GM23338 (cell line): ENCODE measurements around the gene MYOM3. TPM values are rescaled to one million over a fixed set of nuclear protein-coding genes. Genes with fewer than 3 reads are reported as not detected.
"Not testable (repeated sequence)": the region's sequence is repeated elsewhere in the genome, so short reads cannot be mapped to it uniquely, and the experiment has no call there.

Source experiments
- ATAC-seq: fragments of 200-7000 bp; cut with Tn5 transposase; 3 replicates; pipeline ENCODE4 v1.9.1; 2020
- DNase-seq: peaks from one replicate; pipeline ENCODE4 v3.0.0-alpha.2; 2015; ENCODE audit warnings: low spot score
- H2AFZ ChIP-seq: fragments of 200-600 bp; sonication (generic); 2 replicates; pipeline ENCODE4 v1.8.0; 2016; ENCODE audit warnings: antibody characterized with exemption, mild to moderate bottlenecking, moderate library complexity
- H3F3A ChIP-seq: fragments of 200-600 bp; sonication (generic); replicated peaks from 2 replicates; pipeline ENCODE4 v1.8.0; 2017; ENCODE audit warnings: antibody characterized with exemption, mixed run types, low read depth
- H3K27ac ChIP-seq: fragments of 200-600 bp; sonication (generic); 2 replicates; pipeline ENCODE4 v1.6.1; 2016; ENCODE audit warnings: low read depth
- H3K27me3 ChIP-seq: fragments of 200-600 bp; sonication (generic); 2 replicates; pipeline ENCODE4 v1.8.0; 2016; ENCODE audit warnings: mild to moderate bottlenecking, mixed run types, moderate library complexity; ENCODE audit not compliant: insufficient read depth
- H3K36me3 ChIP-seq: fragments of 200-600 bp; sonication (generic); 2 replicates; pipeline ENCODE4 v1.8.0; 2016; ENCODE audit warnings: mild to moderate bottlenecking; ENCODE audit not compliant: insufficient read depth
- H3K4me1 ChIP-seq: fragments of 200-600 bp; sonication (generic); 2 replicates; pipeline ENCODE4 v1.8.0; 2016; ENCODE audit warnings: mild to moderate bottlenecking, moderate library complexity; ENCODE audit not compliant: insufficient read depth
- H3K4me2 ChIP-seq: fragments of 200-600 bp; sonication (generic); 2 replicates; pipeline ENCODE4 v1.7.1; 2017; ENCODE audit warnings: mixed run types
- H3K4me3 ChIP-seq: fragments of 200-600 bp; sonication (generic); 2 replicates; pipeline ENCODE4 v1.6.1; 2016; ENCODE audit warnings: mixed run types
- H3K79me2 ChIP-seq: fragments of 200-600 bp; sonication (generic); replicated peaks from 2 replicates; pipeline ENCODE4 v1.8.0; 2017; ENCODE audit warnings: mild to moderate bottlenecking; ENCODE audit not compliant: insufficient read depth
- H3K9me2 ChIP-seq: fragments of 200-600 bp; sonication (generic); 2 replicates; pipeline ENCODE4 v1.8.0; 2017; ENCODE audit not compliant: insufficient read depth
- H4K20me1 ChIP-seq: fragments of 200-600 bp; sonication (generic); replicated peaks from 2 replicates; pipeline ENCODE4 v1.8.0; 2017; ENCODE audit warnings: mild to moderate bottlenecking; ENCODE audit not compliant: insufficient read depth
- H3K27ac Mint-ChIP-seq: 2 replicates; pipeline ENCODE4 v1.8.0; 2020; ENCODE audit warnings: inconsistent platforms, mild to moderate bottlenecking, moderate library complexity, mixed read lengths
- H3K27me3 Mint-ChIP-seq: 3 replicates; pipeline ENCODE4 v1.8.0; 2022; ENCODE audit warnings: low read depth, mild to moderate bottlenecking, moderate library complexity, mixed read lengths, inconsistent platforms; ENCODE audit not compliant: insufficient read depth, poor library complexity
- H3K36me3 Mint-ChIP-seq: 3 replicates; pipeline ENCODE4 v1.8.0; 2021; ENCODE audit warnings: low read depth, mild to moderate bottlenecking, inconsistent platforms, moderate library complexity, mixed read lengths
- H3K4me1 Mint-ChIP-seq: 3 replicates; pipeline ENCODE4 v1.8.0; 2020; ENCODE audit warnings: mild to moderate bottlenecking, inconsistent platforms, mixed read lengths
- H3K4me3 Mint-ChIP-seq: 3 replicates; pipeline ENCODE4 v1.8.0; 2021; ENCODE audit warnings: moderate library complexity, mild to moderate bottlenecking, inconsistent platforms, mixed read lengths
- H3K9me3 Mint-ChIP-seq: 3 replicates; pipeline ENCODE4 v1.8.0; 2020; ENCODE audit warnings: moderate library complexity, mild to moderate bottlenecking, inconsistent platforms, mixed read lengths
- CREB1 ChIP-seq: fragments of 250-450 bp; sonication (Bioruptor Pico); IDR thresholded peaks from 2 replicates; pipeline ENCODE4 v1.5.0; 2020; ENCODE audit warnings: low read depth, mild to moderate bottlenecking, moderate library complexity
- ETS1 ChIP-seq: IDR thresholded peaks from 2 replicates; pipeline ENCODE4 v1.6.1; 2016; ENCODE audit warnings: antibody characterized with exemption
- EZH2 ChIP-seq: fragments of 200-600 bp; sonication (generic); IDR thresholded peaks from one replicate; pipeline ENCODE4 v1.8.0; 2017; ENCODE audit warnings: antibody characterized with exemption, mild to moderate bottlenecking, low read depth; ENCODE audit not compliant: unreplicated experiment
- EZH2phosphoT487 ChIP-seq: fragments of 200-600 bp; sonication (generic); IDR thresholded peaks from one replicate; pipeline ENCODE4 v1.8.1; 2018; ENCODE audit warnings: antibody characterized with exemption; ENCODE audit not compliant: unreplicated experiment
- JUNB ChIP-seq: IDR thresholded peaks from one replicate; pipeline ENCODE4 v1.6.1; 2016; ENCODE audit warnings: antibody characterized with exemption; ENCODE audit not compliant: unreplicated experiment
- NANOG ChIP-seq: IDR thresholded peaks from 2 replicates; pipeline ENCODE4 v1.6.1; 2016; ENCODE audit warnings: antibody characterized with exemption, borderline replicate concordance
- POLR2AphosphoS5 ChIP-seq: IDR thresholded peaks from 2 replicates; pipeline ENCODE4 v1.6.1; 2016; ENCODE audit warnings: antibody characterized with exemption, low read depth
- STAT1 ChIP-seq: IDR thresholded peaks from one replicate; pipeline ENCODE4 v1.6.1; 2016; ENCODE audit warnings: antibody characterized with exemption; ENCODE audit not compliant: unreplicated experiment
- ZNF114 ChIP-seq: fragments of 250-450 bp; sonication (Bioruptor Pico); IDR thresholded peaks from 2 replicates; pipeline ENCODE4 v1.5.0; 2020; ENCODE audit warnings: mild to moderate bottlenecking, moderate library complexity
- ZNF331 ChIP-seq: fragments of 250-450 bp; sonication (Bioruptor Pico); IDR thresholded peaks from 2 replicates; pipeline ENCODE4 v1.5.0; 2020; ENCODE audit warnings: low read depth, mild to moderate bottlenecking, moderate library complexity
- ZNF462 ChIP-seq: fragments of 250-450 bp; sonication (Bioruptor Pico); IDR thresholded peaks from 2 replicates; pipeline ENCODE4 v1.5.0; 2020; ENCODE audit warnings: mild to moderate bottlenecking, moderate library complexity
- polyA plus RNA-seq: library from polyadenylated mRNA; unstranded; fragments of >200 nt; fragmentation: Nextera tagmentation; extraction: Ambion mirVana; gene quantifications from 2 replicates; pipeline ENCODE4 v1.2.1, GENCODE V29; 2016
- total RNA-seq: library from RNA; depleted of rRNA; stranded (reverse); fragments of >200 nt; shearing (Covaris generic); gene quantifications from 2 replicates; pipeline ENCODE4 v1.2.3, GENCODE V29; 2014
- TF ChIP-seq, protein P1 (sequence below): IDR thresholded peaks from one replicate; pipeline ENCODE4 v1.6.1; 2018; ENCODE audit warnings: antibody characterized with exemption; ENCODE audit not compliant: unreplicated experiment

MYOM3 gene
- total and polyA plus RNA-seq, 2 experiments from 2014 or later, result not detected

- not testable (repeated sequence) for H3K4me3 Mint-ChIP-seq, H3K27me3 ChIP-seq, H3K27ac ChIP-seq, DNase-seq, H3K9me3 Mint-ChIP-seq, H3K27ac Mint-ChIP-seq, H4K20me1 ChIP-seq, H3K4me1 ChIP-seq, H3F3A ChIP-seq, H3K4me3 ChIP-seq, H3K4me2 ChIP-seq, H3K4me1 Mint-ChIP-seq, H2AFZ ChIP-seq, H3K27me3 Mint-ChIP-seq, H3K79me2 ChIP-seq, H3K36me3 Mint-ChIP-seq, H3K9me2 ChIP-seq, ATAC-seq, H3K36me3 ChIP-seq
These were observed 99.1 kb downstream of the MYOM3 start for GRCh38 chr1:24012878-24013277.

GRCh38 chr1:24010650-24011049 lies 101.3 kb downstream of the MYOM3 start:
- Histone ChIP-seq H3K79me2 (no peaks in the 10 kb centered on the region), H3K36me3 (no peaks in the 10 kb centered on the region), H3K4me1 (no peaks in the 10 kb centered on the region), H3K9me2 (no peaks in the 10 kb centered on the region), H4K20me1 (no peaks in the 10 kb centered on the region), H3K4me2 (no peak overlapping the region), H3K27me3 (no peaks in the 10 kb centered on the region), H2AFZ (no peak overlapping the region), H3K4me3 (no peak overlapping the region), H3K27ac (no peak overlapping the region), H3F3A (no peaks in the 10 kb centered on the region)
- Mint-ChIP-seq H3K36me3 (no peaks in the 10 kb centered on the region), H3K27ac (no peak overlapping the region), H3K4me3 (no peak overlapping the region), H3K9me3 (no peaks in the 10 kb centered on the region), H3K27me3 (no peaks in the 10 kb centered on the region), H3K4me1 (peaks cover 5% of the 10 kb centered on the region; the same call in 2 of the 3 replicates)
- DNase-seq (no peak), ATAC-seq (no peak)
- TF ChIP-seq ZNF114, result no peak
- TF ChIP-seq, protein P1, sequence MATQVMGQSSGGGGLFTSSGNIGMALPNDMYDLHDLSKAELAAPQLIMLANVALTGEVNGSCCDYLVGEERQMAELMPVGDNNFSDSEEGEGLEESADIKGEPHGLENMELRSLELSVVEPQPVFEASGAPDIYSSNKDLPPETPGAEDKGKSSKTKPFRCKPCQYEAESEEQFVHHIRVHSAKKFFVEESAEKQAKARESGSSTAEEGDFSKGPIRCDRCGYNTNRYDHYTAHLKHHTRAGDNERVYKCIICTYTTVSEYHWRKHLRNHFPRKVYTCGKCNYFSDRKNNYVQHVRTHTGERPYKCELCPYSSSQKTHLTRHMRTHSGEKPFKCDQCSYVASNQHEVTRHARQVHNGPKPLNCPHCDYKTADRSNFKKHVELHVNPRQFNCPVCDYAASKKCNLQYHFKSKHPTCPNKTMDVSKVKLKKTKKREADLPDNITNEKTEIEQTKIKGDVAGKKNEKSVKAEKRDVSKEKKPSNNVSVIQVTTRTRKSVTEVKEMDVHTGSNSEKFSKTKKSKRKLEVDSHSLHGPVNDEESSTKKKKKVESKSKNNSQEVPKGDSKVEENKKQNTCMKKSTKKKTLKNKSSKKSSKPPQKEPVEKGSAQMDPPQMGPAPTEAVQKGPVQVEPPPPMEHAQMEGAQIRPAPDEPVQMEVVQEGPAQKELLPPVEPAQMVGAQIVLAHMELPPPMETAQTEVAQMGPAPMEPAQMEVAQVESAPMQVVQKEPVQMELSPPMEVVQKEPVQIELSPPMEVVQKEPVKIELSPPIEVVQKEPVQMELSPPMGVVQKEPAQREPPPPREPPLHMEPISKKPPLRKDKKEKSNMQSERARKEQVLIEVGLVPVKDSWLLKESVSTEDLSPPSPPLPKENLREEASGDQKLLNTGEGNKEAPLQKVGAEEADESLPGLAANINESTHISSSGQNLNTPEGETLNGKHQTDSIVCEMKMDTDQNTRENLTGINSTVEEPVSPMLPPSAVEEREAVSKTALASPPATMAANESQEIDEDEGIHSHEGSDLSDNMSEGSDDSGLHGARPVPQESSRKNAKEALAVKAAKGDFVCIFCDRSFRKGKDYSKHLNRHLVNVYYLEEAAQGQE, result no peak
- no peak for TF ChIP-seq JUNB
- no peak for TF ChIP-seq CREB1
- TF ChIP-seq STAT1, result no peak
- no peak for TF ChIP-seq ZNF462 (CRISPR knock-in tag)
- no peak for TF ChIP-seq ETS1
- TF ChIP-seq EZH2, result no peak
- TF ChIP-seq EZH2phosphoT487, result no peak
- TF ChIP-seq POLR2AphosphoS5, result no peak
- no peak for TF ChIP-seq ZNF331
- TF ChIP-seq NANOG, result no peak
